GM18526 (cell line): ENCODE results near the gene LRGUK.

Experiments
- POLR2A ChIP-seq: IDR thresholded peaks from 3 replicates; pipeline ENCODE4 v1.6.1; 2011; ENCODE audit not compliant: insufficient read length; ENCODE audit errors: extremely low read depth

The LRGUK gene

DNA sequence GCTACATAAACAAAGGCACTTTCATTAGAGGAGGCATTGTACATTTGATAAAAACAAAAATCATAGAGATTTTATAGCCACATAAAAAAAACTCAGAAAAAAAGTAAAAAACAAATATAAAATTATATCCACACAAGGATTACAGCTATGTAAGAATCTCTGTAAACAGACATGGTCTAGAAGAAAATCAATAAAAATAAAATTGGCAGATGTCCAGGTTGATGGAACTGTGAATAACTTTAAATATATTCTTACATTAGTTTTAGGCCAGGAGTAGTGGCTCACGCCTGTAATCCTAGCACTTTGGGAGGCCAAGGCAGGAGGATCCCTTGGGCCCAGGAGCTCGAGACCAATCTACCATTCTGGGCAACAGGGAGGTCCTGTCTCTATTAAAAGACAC, 170.3 kb downstream of the LRGUK start:
- no peak for TF ChIP-seq POLR2A

DNA sequence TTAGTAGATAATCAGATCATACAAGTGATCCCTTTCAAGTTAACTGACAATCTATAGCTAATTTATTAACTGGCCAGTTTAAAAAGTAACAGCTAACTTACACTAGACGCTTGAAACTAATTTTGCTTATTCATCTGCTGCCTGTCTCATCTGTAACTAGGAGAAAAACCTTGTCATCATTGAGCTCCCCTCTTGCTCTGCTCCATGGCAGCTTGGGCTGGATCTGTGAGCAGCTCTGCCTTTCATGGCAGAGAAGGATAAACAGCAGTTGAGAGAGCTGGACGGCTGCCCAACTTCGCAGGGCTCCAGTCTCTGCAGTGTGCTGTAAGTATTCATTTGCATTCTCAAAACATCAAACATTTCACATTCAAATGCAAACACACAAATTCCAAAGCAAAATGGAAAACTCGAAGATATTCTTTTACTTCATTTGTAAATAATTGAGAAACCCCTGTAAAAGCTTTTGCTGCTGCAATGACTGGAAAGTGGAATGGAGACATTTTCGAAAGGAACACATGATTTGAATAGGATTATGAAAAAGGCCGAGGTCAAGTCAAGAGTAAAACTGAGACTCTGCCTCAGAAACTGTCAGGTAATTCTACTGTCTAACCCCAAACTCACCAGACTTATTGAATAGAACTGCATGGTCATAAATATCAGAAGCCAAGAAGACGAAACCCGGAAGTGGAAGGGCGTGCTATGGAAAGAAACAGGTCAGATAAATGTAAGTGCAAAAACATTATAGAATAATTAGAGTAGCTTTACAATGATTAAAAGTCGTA, 172.0 kb downstream of the LRGUK start:
- TF ChIP-seq POLR2A: no peak

GRCh38 chr7:134300988-134301387, 173.8 kb downstream of the LRGUK start:
- no peak for TF ChIP-seq POLR2A

- TF ChIP-seq POLR2A: no peak
Observed at GRCh38 chr7:134301592-134301991, 174.5 kb downstream of the LRGUK start.

DNA sequence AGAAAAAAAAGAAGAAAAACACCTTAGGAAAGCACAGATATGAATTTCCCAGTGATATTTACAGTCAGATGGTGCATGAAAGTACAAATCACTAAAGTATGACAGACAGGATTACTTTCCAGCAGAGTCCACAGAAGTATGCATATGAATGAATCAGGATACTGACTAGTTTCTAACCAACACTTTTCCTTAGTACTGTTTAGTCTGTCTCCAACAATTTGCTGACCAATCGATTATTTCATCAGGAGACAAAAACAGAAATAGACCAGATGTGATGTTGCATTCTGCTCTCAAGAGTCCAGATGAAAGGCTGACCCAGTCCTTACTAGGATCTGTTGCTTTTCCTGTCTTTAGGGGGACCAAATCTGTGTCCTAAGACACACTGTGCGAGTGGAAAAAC, 175.0 kb downstream of the LRGUK start:
- TF ChIP-seq POLR2A: no peak

DNA sequence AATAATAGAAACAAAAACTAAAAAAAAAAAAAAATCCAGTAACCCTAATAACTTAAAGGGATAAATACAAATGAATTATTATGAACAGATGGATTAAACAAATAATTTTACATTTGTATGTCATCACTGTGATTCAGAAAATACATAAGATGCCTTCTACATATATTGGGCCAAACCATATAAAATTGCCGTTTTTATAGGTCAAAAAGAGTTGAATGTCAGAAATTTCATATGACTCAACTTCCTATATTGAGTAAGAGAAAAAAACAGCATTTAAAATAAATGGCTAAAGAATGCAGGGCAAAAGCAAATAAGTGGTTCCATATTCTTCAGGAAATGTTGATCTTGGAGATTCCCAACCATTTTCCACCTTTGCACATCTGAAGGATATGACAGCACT, 180.2 kb downstream of the LRGUK start:
- no peak for TF ChIP-seq POLR2A

- TF ChIP-seq POLR2A: no peak
Observed at GRCh38 chr7:134308548-134308947, 181.4 kb downstream of the LRGUK start.

GRCh38 chr7:134311807-134312206, 184.7 kb downstream of the LRGUK start:
- TF ChIP-seq POLR2A: no peak

GRCh38 chr7:134312717-134313116, 185.6 kb downstream of the LRGUK start:
- TF ChIP-seq POLR2A: no peak

- no peak for TF ChIP-seq POLR2A
Observed at GRCh38 chr7:134313543-134313942, 186.4 kb downstream of the LRGUK start.
